IMR-90 (cell line): ENCODE results near the gene RBPJL. TPM values are rescaled to one million over a fixed set of nuclear protein-coding genes. Genes with fewer than 3 reads are reported as not detected.

ENCODE experiments used
- ATAC-seq: fragments of 200-7000 bp; cut with Tn5 transposase; 2 replicates; pipeline ENCODE4 v1.9.1; 2020; ENCODE audit warnings: low read depth, mild to moderate bottlenecking, moderate library complexity
- BruUV-seq: library from RNA; stranded (reverse); fragments of 400-500 nt; replicated peaks from 2 replicates; lab custom pipeline; 2021; lab: Mats Ljungman, UMichigan
- CTCF ChIA-PET: fragments of 300-600 bp; formaldehyde crosslinking; extraction: SDS; loops from one replicate; lab custom pipeline; 2021; ENCODE audit warnings: antibody characterized with exemption; lab: Yijun Ruan, JAX
- POLR2A ChIA-PET: fragments of 300-600 bp; sonication (Branson Sonifier 250); formaldehyde crosslinking; loops from one replicate; lab custom pipeline; 2022; ENCODE audit warnings: antibody characterized with exemption; ENCODE audit not compliant: unreplicated experiment; lab: Charles Lee
- DNase-seq: peaks from one replicate; pipeline ENCODE4 v3.0.0; 2013
- H2AFZ ChIP-seq: replicated peaks from 2 replicates; pipeline ENCODE3; 2013; ENCODE audit warnings: low read length, mild to moderate bottlenecking; ENCODE audit not compliant: poor library complexity
- H2AK5ac ChIP-seq: 2 replicates; pipeline ENCODE4 v1.6.1; 2013; ENCODE audit warnings: low read depth, low read length, inconsistent platforms
- H2AK9ac ChIP-seq: replicated peaks from 2 replicates; pipeline ENCODE3; 2013; ENCODE audit warnings: mild to moderate bottlenecking, low read depth, low read length, moderate library complexity; ENCODE audit not compliant: poor library complexity
- H2BK120ac ChIP-seq: 2 replicates; pipeline ENCODE4 v1.6.1; 2013; ENCODE audit warnings: low read depth, low read length, inconsistent platforms
- H2BK15ac ChIP-seq: 3 replicates; pipeline ENCODE4 v1.6.1; 2013; ENCODE audit warnings: low read depth, low read length, inconsistent platforms
- H2BK20ac ChIP-seq: 2 replicates; pipeline ENCODE4 v1.6.1; 2013; ENCODE audit warnings: low read depth, mild to moderate bottlenecking, inconsistent platforms, low read length, moderate library complexity
- H2BK5ac ChIP-seq: 2 replicates; pipeline ENCODE4 v1.6.1; 2013; ENCODE audit warnings: mild to moderate bottlenecking, low read depth, low read length, inconsistent platforms; ENCODE audit not compliant: poor library complexity, severe bottlenecking
- H3K14ac ChIP-seq: replicated peaks from 2 replicates; pipeline ENCODE4 v1.6.1; 2013; ENCODE audit warnings: low read depth, low read length, inconsistent platforms
- H3K18ac ChIP-seq: 2 replicates; pipeline ENCODE4 v1.6.1; 2013; ENCODE audit warnings: low read depth, low read length, control low read depth
- H3K23ac ChIP-seq: 2 replicates; pipeline ENCODE4 v1.6.1; 2013; ENCODE audit warnings: low read depth, low read length, inconsistent platforms
- H3K27ac ChIP-seq: 2 replicates; pipeline ENCODE4 v1.5.1; 2013; ENCODE audit warnings: mild to moderate bottlenecking, control low read depth, low read length; ENCODE audit not compliant: insufficient read depth
- H3K27me3 ChIP-seq: 2 replicates; pipeline ENCODE4 v1.6.1; 2013; ENCODE audit warnings: low read length; ENCODE audit not compliant: control insufficient read depth, insufficient read depth
- H3K36me3 ChIP-seq: 2 replicates; pipeline ENCODE4 v1.6.1; 2013; ENCODE audit warnings: low read length, mixed read lengths; ENCODE audit not compliant: control insufficient read depth, insufficient read depth
- H3K4ac ChIP-seq: 2 replicates; pipeline ENCODE4 v1.6.1; 2013; ENCODE audit warnings: low read depth, low read length, inconsistent platforms
- H3K4me1 ChIP-seq: 2 replicates; pipeline ENCODE4 v1.6.1; 2013; ENCODE audit warnings: low read length, mixed read lengths; ENCODE audit not compliant: control insufficient read depth, insufficient read depth
- H3K4me2 ChIP-seq: 2 replicates; pipeline ENCODE4 v1.6.1; 2013; ENCODE audit warnings: low read depth, mild to moderate bottlenecking, control low read depth, low read length, moderate library complexity
- H3K4me3 ChIP-seq: 2 replicates; pipeline ENCODE4 v1.5.1; 2013; ENCODE audit warnings: low read depth, mild to moderate bottlenecking, control low read depth, low read length, moderate library complexity; ENCODE audit not compliant: insufficient read depth
- H3K56ac ChIP-seq: 2 replicates; pipeline ENCODE4 v1.6.1; 2013; ENCODE audit warnings: low read length, inconsistent platforms; ENCODE audit not compliant: insufficient read depth; ENCODE audit errors: extremely low read depth
- H3K79me1 ChIP-seq, 2 experiments: 2 replicates each; pipeline ENCODE4 v1.6.1; 2013; ENCODE audit warnings: low read length in 2 of 2, inconsistent platforms in 1 of 2, low read depth in 1 of 2
- H3K9ac ChIP-seq: 2 replicates; pipeline ENCODE4 v1.6.1; 2013; ENCODE audit warnings: low read depth, low read length, control low read depth
- H3K9me1 ChIP-seq: 2 replicates; pipeline ENCODE4 v1.6.1; 2013; ENCODE audit warnings: low read length, inconsistent platforms; ENCODE audit not compliant: insufficient read depth
- H3K9me3 ChIP-seq: 2 replicates; pipeline ENCODE4 v1.6.1; 2013; ENCODE audit warnings: low read length; ENCODE audit not compliant: control insufficient read depth, insufficient read depth
- H4K20me1 ChIP-seq: 2 replicates; pipeline ENCODE4 v1.6.1; 2013; ENCODE audit warnings: low read length, inconsistent platforms; ENCODE audit not compliant: insufficient read depth
- H4K5ac ChIP-seq: 2 replicates; pipeline ENCODE4 v1.6.1; 2013; ENCODE audit warnings: mild to moderate bottlenecking, low read depth, low read length, control low read depth
- H4K8ac ChIP-seq, 2 experiments: 2 replicates each; pipeline ENCODE4 v1.6.1; 2013; ENCODE audit warnings: low read depth in 2 of 2, low read length in 2 of 2, control low read depth in 1 of 2, inconsistent platforms in 1 of 2
- H4K91ac ChIP-seq: 2 replicates; pipeline ENCODE4 v1.6.1; 2013; ENCODE audit warnings: low read depth, low read length, inconsistent platforms; ENCODE audit not compliant: insufficient read depth
- BHLHE40 ChIP-seq: fragments of 150-350 bp; IDR thresholded peaks from 2 replicates; pipeline ENCODE4 v1.6.1; 2016; ENCODE audit warnings: mild to moderate bottlenecking, low read depth, low read length
- CEBPB ChIP-seq: IDR thresholded peaks from 2 replicates; pipeline ENCODE4 v1.6.1; 2012; ENCODE audit warnings: low read depth, low read length, improper control_type of control experiment
- CHD1 ChIP-seq: IDR thresholded peaks from 2 replicates; pipeline ENCODE4 v1.6.1; 2012; ENCODE audit warnings: low read depth, low read length, improper control_type of control experiment
- FOS ChIP-seq: fragments of 150-350 bp; IDR thresholded peaks from 2 replicates; pipeline ENCODE4 v1.6.1; 2016; ENCODE audit warnings: low read depth, low read length
- MAFK ChIP-seq: IDR thresholded peaks from 2 replicates; pipeline ENCODE4 v1.6.1; 2012; ENCODE audit warnings: low read depth, low read length, improper control_type of control experiment
- MAZ ChIP-seq: IDR thresholded peaks from 2 replicates; pipeline ENCODE4 v1.6.1; 2012; ENCODE audit warnings: low read depth, mild to moderate bottlenecking, low read length, improper control_type of control experiment, moderate library complexity, borderline replicate concordance
- MXI1 ChIP-seq: IDR thresholded peaks from 2 replicates; pipeline ENCODE4 v1.6.1; 2012; ENCODE audit warnings: low read depth, mild to moderate bottlenecking, low read length, moderate library complexity, borderline replicate concordance
- NFE2L2 ChIP-seq: fragments of 150-350 bp; IDR thresholded peaks from 2 replicates; pipeline ENCODE4 v1.6.1; 2016; ENCODE audit warnings: low read depth, mild to moderate bottlenecking, low read length
- POLR2A ChIP-seq: IDR thresholded peaks from 2 replicates; pipeline ENCODE4 v1.6.1; 2012; ENCODE audit warnings: mild to moderate bottlenecking, low read depth, low read length
- RAD21 ChIP-seq: IDR thresholded peaks from 2 replicates; pipeline ENCODE4 v1.6.1; 2012; ENCODE audit warnings: low read length, improper control_type of control experiment
- RCOR1 ChIP-seq: IDR thresholded peaks from 2 replicates; pipeline ENCODE4 v1.6.1; 2012; ENCODE audit warnings: mild to moderate bottlenecking, low read length, improper control_type of control experiment; ENCODE audit not compliant: insufficient replicate concordance
- RFX5 ChIP-seq: IDR thresholded peaks from 2 replicates; pipeline ENCODE4 v1.8.0; 2012; ENCODE audit warnings: low read depth, mild to moderate bottlenecking, low read length, moderate library complexity
- SMC3 ChIP-seq: fragments of 150-350 bp; IDR thresholded peaks from 2 replicates; pipeline ENCODE4 v1.6.1; 2016; ENCODE audit warnings: low read depth, mild to moderate bottlenecking, antibody characterized with exemption, low read length, moderate library complexity
- WGBS, 2 experiments: methylation state at CpG; one replicate each; pipeline versions ENCODE4 v1.1.5 to v1.1.7; 2013; ENCODE audit warnings: missing lambda C conversion rate in 2 of 2; ENCODE audit not compliant: insufficient read length in 1 of 2; ENCODE audit errors: extremely low coverage in 2 of 2; 5-methylcytosine and 5-hydroxymethylcytosine counted together
- dilution Hi-C: fragments of 300-500 bp; cut with HindIII; formaldehyde crosslinking; loops from one replicate; pipeline ENCODE4 v1.14.3; 2018; ENCODE audit warnings: low sequenced_read_pairs; ENCODE audit not compliant: unreplicated experiment
- in situ Hi-C: fragments of 300-500 bp; cut with MboI; formaldehyde crosslinking; loops from 3 replicates; pipeline ENCODE4 v1.14.3; 2019; ENCODE audit warnings: low sequenced_read_pairs, inconsistent platforms, mixed read lengths
- intact Hi-C: fragments of 100-400 bp; cut with micrococcal nuclease; formaldehyde crosslinking; loops from 2 replicates; pipeline ENCODE4 v1.10.0; 2022
- polyA plus RNA-seq, 3 experiments: library from polyadenylated mRNA; depleted of rRNA; stranded (reverse); fragments of >200 nt; gene quantifications; 2 replicates each; pipeline ENCODE4 v1.2.3, GENCODE V29; 2012; ENCODE audit warnings: low replicate concordance in 1 of 3
- total RNA-seq: library from RNA; depleted of rRNA; stranded (reverse); fragments of >200 nt; gene quantifications from 2 replicates; pipeline ENCODE4 v1.2.3, GENCODE V29; 2012
- TF ChIP-seq, protein P1 (sequence below): fragments of 150-350 bp; IDR thresholded peaks from 2 replicates; pipeline ENCODE4 v1.6.1; 2017; ENCODE audit warnings: mild to moderate bottlenecking, antibody characterized with exemption, low read length, low read depth
- TF ChIP-seq, protein P2 (sequence below): conservative IDR thresholded peaks from 2 replicates; pipeline ENCODE4 v1.5.1; 2012; ENCODE audit warnings: mild to moderate bottlenecking, low read depth, low read length, improper control_type of control experiment
- TF ChIP-seq, protein P3 (sequence below): fragments of 150-350 bp; IDR thresholded peaks from 2 replicates; pipeline ENCODE4 v1.6.1; 2016; ENCODE audit warnings: low read depth, mild to moderate bottlenecking, low read length, moderate library complexity, borderline replicate concordance

The RBPJL gene
- total and polyA plus RNA-seq, 2 of the 4 experiments (the other 2 are of a cell fraction): not detected

DNA sequence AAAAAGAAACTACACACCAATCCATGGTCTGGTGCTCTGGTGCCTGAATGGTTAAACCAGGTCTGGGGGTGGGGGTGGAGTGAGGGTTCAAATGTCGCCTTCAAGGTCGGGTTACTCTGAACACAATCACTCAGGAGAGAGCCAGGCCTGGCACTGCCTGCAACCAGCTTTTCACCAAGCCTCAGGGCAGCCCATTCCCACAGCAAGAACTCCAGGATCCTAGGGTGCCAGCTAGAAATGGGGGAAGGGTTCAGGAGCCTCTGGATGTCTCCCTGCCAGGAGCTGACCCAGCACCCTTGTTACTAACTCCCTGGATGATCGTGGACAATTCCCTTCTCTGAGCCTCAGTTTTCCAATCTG, 34.9 kb downstream of the RBPJL start:
- H3K18ac ChIP-seq: peak overlapping the region; percentile 17
- H3K4me3 ChIP-seq: no peak overlapping the region
- peak overlapping the region; percentile 87 for H3K4me2 ChIP-seq
- H3K27ac ChIP-seq: peak overlapping the region; percentile 92
- H3K4ac ChIP-seq: peak overlapping the region; percentile 99
- H3K79me1 ChIP-seq: peaks cover 23 to 95% of the 10 kb centered on the region in 2 experiments
- peak overlapping the region; percentile 59; the same call in 1 of the 2 replicates for H2AK5ac ChIP-seq
- in situ Hi-C loops: loop anchor here (25.0 kb wide), 1 partner anchor 571 kb away; the partner anchor contains the start of gene PLTP
- H2AK9ac ChIP-seq: peak overlapping the region; percentile 92
- H3K14ac ChIP-seq: peak overlapping the region; percentile 90
- H3K9ac ChIP-seq: peak overlapping the region; percentile 50
- TF ChIP-seq FOS (no peak), RCOR1 (no peak), MAZ (no peak), MXI1 (no peak), CHD1 (no peak), MAFK (no peak), RFX5 (no peak), SMC3 (no peak), CEBPB (no peak), POLR2A (no peak), RAD21 (no peak), BHLHE40 (no peak), NFE2L2 (no peak)
- TF ChIP-seq, protein P1, sequence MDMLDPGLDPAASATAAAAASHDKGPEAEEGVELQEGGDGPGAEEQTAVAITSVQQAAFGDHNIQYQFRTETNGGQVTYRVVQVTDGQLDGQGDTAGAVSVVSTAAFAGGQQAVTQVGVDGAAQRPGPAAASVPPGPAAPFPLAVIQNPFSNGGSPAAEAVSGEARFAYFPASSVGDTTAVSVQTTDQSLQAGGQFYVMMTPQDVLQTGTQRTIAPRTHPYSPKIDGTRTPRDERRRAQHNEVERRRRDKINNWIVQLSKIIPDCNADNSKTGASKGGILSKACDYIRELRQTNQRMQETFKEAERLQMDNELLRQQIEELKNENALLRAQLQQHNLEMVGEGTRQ: no peak
- TF ChIP-seq, protein P2, sequence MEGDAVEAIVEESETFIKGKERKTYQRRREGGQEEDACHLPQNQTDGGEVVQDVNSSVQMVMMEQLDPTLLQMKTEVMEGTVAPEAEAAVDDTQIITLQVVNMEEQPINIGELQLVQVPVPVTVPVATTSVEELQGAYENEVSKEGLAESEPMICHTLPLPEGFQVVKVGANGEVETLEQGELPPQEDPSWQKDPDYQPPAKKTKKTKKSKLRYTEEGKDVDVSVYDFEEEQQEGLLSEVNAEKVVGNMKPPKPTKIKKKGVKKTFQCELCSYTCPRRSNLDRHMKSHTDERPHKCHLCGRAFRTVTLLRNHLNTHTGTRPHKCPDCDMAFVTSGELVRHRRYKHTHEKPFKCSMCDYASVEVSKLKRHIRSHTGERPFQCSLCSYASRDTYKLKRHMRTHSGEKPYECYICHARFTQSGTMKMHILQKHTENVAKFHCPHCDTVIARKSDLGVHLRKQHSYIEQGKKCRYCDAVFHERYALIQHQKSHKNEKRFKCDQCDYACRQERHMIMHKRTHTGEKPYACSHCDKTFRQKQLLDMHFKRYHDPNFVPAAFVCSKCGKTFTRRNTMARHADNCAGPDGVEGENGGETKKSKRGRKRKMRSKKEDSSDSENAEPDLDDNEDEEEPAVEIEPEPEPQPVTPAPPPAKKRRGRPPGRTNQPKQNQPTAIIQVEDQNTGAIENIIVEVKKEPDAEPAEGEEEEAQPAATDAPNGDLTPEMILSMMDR: no peak
- TF ChIP-seq, protein P3, sequence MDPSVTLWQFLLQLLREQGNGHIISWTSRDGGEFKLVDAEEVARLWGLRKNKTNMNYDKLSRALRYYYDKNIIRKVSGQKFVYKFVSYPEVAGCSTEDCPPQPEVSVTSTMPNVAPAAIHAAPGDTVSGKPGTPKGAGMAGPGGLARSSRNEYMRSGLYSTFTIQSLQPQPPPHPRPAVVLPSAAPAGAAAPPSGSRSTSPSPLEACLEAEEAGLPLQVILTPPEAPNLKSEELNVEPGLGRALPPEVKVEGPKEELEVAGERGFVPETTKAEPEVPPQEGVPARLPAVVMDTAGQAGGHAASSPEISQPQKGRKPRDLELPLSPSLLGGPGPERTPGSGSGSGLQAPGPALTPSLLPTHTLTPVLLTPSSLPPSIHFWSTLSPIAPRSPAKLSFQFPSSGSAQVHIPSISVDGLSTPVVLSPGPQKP: no peak
- H3K36me3 ChIP-seq: peaks cover 32% of the 10 kb centered on the region
- no TSS peak for BruUV-seq
- peak overlapping the region; percentile 39; the same call in 1 of the 2 replicates for H3K56ac ChIP-seq
- no peak for ATAC-seq
- H3K4me1 ChIP-seq: peaks cover 72% of the 10 kb centered on the region
- peak overlapping the region; percentile 42 to 78 for H4K8ac ChIP-seq
- CTCF ChIA-PET: interaction anchor here (2.5 kb wide), 1 partner anchor 21 kb away, joined by 8 read pairs; the partner anchor contains the start of gene SYS1
- H3K23ac ChIP-seq: peak overlapping the region; percentile 90
- dilution Hi-C loops: no loop called here
- peaks cover 46% of the 10 kb centered on the region for H3K9me1 ChIP-seq
- H4K20me1 ChIP-seq: peaks cover 45% of the 10 kb centered on the region
- peak overlapping the region; percentile 99 for H4K91ac ChIP-seq
- WGBS, 2 experiments: no CpG with 5 or more reads among the region's 3 CpGs
- intact Hi-C loops: no loop called here
- no peak overlapping the region for H2AFZ ChIP-seq
- H2BK20ac ChIP-seq: peak overlapping the region; percentile 35
- no peaks in the 10 kb centered on the region for H3K27me3 ChIP-seq
- no peaks in the 10 kb centered on the region for H3K9me3 ChIP-seq
- peak overlapping the region; percentile 93 for H2BK5ac ChIP-seq
- peak overlapping the region; percentile 99; the same call in 2 of the 3 replicates for H2BK15ac ChIP-seq
- DNase-seq: no peak
- H4K5ac ChIP-seq: peak overlapping the region; percentile 58
- POLR2A ChIA-PET: no interaction called here
- H2BK120ac ChIP-seq: peak overlapping the region; percentile 95
